ENCODE results near the gene GRID2.

DNA sequence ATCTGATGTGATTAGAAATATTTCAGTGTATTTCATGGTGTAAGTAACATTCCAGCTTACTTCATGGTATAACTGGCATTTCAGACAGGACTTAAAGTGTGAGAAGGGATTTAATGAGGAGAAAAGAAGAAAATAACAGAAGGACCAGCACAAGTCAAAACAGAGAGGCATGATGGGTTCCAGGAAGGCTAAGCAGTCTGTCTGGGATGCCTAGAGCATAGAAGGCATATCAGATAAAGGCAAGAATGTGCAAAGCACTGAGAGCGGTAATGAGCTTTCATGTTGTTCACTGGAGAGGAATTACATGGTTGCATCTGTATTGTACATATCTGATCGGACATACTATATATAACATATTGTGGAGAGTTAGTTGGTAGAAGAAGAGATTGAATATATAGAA lies 54.2 kb downstream of the GRID2 start:
- TF ChIP-seq, protein P1, sequence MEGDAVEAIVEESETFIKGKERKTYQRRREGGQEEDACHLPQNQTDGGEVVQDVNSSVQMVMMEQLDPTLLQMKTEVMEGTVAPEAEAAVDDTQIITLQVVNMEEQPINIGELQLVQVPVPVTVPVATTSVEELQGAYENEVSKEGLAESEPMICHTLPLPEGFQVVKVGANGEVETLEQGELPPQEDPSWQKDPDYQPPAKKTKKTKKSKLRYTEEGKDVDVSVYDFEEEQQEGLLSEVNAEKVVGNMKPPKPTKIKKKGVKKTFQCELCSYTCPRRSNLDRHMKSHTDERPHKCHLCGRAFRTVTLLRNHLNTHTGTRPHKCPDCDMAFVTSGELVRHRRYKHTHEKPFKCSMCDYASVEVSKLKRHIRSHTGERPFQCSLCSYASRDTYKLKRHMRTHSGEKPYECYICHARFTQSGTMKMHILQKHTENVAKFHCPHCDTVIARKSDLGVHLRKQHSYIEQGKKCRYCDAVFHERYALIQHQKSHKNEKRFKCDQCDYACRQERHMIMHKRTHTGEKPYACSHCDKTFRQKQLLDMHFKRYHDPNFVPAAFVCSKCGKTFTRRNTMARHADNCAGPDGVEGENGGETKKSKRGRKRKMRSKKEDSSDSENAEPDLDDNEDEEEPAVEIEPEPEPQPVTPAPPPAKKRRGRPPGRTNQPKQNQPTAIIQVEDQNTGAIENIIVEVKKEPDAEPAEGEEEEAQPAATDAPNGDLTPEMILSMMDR (optimal IDR thresholded peaks at IDR 0.05 in 1 of 3, IDR thresholded peaks at IDR 0.05 in 1 of 3, conservative IDR thresholded peaks at IDR 0.05 in 1 of 3; ENCODE audit: extremely low read depth in 1 of 3, insufficient read depth in 2 of 3, low read length in 3 of 3), result no peak
- TF ChIP-seq EZH2 (IDR thresholded peaks at IDR 0.05; ENCODE audit: low read length), result no peak
